Measurements from ENCODE around the gene TCEAL9. TPM values are rescaled to one million over a fixed set of nuclear protein-coding genes. Genes with fewer than 3 reads are reported as not detected.

TCEAL9 gene, protein sequence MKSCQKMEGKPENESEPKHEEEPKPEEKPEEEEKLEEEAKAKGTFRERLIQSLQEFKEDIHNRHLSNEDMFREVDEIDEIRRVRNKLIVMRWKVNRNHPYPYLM
- total RNA-seq: 154 and 159 TPM in 2 replicates

DNA sequence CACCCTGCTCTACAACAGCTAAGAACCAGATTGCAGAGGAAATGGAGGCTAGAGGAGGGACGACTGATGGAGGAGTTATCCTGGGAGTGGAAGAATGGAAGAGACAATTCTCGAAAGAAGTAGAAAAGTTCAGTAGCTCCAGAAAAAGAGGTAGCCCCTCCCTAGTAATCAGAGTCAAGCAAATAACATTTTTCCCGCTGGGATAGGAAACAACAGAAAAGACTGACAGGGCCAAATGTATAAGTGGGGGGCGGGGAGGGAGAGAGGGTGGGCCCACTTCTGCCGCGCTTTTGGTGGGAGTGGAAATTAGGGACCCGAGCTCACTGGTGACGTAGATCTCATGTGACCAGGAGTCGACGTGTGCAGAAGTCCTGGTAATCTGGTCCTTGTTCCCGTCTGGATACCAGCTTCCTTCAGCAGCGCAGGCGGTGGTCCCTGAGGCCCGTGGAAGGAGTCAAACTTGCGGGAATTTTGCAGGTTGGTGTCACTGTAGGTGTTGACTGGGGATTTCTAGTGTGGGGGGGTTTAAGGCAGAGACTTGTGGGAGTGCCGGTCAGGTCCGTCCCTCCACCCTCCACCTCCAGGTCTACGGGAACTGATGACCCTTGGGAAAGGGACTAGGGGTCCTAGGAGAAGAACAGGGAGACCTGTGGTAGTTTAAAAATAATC, at the start of gene TCEAL9:
Gene TCEAL9 (plus strand): TSS at position 377 of the 669 bp plus-strand sequence. CDS start 1,179 bp downstream, outside the sequence.

DNA sequence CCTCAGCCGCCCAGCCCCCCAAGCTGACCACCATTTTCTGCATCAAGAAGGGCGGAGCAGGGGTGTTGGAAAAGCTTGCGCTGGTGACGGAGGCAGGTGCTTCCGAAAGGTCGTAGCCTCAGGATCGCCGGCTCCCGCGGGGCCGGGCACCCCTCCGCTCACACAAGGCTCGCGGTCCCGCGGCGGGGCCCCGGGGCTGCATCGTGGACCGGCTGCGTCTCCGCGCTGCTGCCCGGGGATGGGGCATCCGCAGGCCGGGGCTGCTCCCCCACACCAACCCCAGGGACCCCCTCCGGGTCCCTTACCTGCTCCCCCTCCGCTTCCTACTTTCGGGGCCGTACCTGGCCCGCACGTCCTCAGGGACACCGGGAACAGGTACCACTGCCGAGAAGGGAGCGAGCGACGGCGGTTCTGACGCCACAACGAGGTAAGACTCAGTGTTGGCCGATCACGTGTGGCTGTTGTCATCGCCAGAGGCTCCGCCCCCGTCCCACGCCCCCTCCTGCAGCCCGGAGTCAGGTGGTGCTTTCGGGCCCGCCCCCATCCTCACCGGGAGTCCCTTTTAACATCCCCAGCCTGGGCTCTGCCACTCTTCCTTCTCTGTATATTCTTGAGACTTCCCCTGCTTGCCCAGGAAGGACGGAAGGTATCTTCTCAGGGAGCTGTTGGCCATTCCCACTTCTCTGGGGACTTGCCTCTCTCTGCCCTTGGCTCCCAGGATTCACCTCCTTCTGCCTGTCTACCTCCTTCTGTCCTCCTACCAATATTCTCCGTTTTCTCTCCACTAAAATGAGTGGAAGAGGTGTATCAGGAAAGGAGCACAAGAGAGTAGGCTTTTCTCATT, 45.5 kb upstream of the TCEAL9 start, which contains the start of gene BEX2:
Gene BEX2 (minus strand): TSS at position 436 of the 844 bp plus-strand sequence. CDS start 1,014 bp downstream, outside the sequence.

DNA sequence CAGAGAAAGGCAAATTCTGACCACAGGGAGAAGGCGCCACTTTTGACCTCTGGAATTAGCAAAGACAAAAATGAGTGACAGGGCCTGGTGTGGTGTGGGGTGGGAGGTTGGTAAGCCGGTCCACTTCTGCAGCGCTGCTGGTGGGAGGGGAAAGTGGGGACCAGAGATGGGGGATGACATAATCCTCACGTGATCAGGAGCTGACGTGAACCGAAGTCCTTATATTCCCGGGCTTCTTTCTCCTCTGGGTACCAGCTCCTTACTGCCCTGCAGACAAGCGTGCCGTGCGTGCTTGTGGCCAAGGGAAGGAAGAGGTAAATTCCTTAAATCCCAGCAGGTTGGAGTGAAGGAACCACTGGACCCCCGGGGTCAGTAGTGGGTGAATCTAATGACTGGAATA, 26.3 kb upstream of the TCEAL9 start, which contains the start of gene TCEAL7:
Gene TCEAL7 (plus strand): TSS at position 249 of the 400 bp plus-strand sequence. CDS start 1,165 bp downstream, outside the sequence.

DNA sequence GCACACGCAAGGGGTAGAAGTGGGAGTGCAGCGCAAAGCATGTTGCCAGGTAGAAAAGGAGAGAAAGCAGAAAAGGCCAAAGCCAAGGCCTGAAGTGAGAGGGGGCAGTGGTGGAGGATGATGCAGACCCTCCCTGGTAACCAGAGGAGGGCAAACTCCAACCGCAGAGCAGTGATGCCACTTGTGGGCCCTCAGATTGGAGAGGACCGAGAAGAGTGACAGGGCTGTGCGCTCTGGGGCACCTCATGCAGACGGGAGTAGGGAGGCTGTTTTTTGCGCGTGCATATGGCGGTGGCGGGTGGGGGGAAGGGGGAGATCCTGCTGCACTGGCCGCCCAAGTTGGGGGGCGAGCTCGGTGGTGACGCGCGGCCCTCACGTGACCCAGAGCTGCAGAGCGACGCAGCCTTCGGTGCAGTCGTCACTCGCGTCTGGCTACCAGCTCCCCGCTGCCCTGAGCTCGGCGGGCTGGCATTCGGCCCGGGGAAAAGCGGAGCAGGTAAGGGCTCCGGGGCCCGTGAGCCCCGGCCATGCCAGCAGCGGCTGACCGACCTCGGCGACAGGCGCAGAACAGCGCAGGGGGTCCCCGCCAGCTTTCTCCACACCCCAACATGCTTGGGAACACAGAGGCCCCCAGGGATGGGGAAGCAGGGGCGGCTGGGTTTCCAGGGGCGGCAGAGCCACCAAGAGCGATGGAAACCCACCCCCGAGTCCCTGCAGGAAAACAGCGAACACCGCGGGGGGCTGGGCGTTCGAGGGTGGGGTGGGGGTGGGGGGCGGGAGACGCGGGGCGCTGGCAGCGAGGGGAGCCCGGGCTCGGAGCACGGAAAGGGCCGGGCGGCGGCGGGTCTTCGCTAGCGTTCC, 20.0 kb downstream of the TCEAL9 start, which contains the start of gene BEX3:
Gene BEX3 (plus strand): TSS at position 421 of the 861 bp plus-strand sequence. CDS start 984 bp downstream, outside the sequence.

Other genes starting within 250 kb of the TCEAL9 start
- 5.6 and 21.1 TPM in 2 replicates for gene BEX4, start 141.4 kb upstream of the TCEAL9 start, total RNA-seq
- 118 and 145 TPM in 2 replicates for gene TCEAL8, start 101.4 kb upstream of the TCEAL9 start, total RNA-seq
- gene TCEAL5, start 79.8 kb upstream of the TCEAL9 start, total RNA-seq: not detected in 2 replicates
- gene BEX2, start 45.5 kb upstream of the TCEAL9 start, total RNA-seq: 0.19 and 1.4 TPM in 2 replicates
- gene TCEAL7, start 26.3 kb upstream of the TCEAL9 start, total RNA-seq: 36.2 and 58.9 TPM in 2 replicates
- 284 and 308 TPM in 2 replicates for gene BEX3, start 20.0 kb downstream of the TCEAL9 start, total RNA-seq
- 0.19 and 0.28 TPM in 2 replicates for gene RAB40A, start 163.0 kb downstream of the TCEAL9 start, total RNA-seq
- 40.6 and 58.9 TPM in 2 replicates for gene TCEAL4, start 229.0 kb downstream of the TCEAL9 start, total RNA-seq